ENCODE measurements around the gene SCAMP1. TPM values are rescaled to one million over a fixed set of nuclear protein-coding genes. Genes with fewer than 3 reads are reported as not detected.
A peak's percentile ranks its signal among the peaks of the same experiment; 100 is the strongest.
"Not testable (repeated sequence)": the region's sequence is repeated elsewhere in the genome, so short reads cannot be mapped to it uniquely, and the experiment has no call there.

The SCAMP1 gene
- total RNA-seq, 2 donors from 2014 or later: 11.9 to 21.1 TPM

GRCh38 chr5:78339617-78340436 is 20.6 kb upstream of the SCAMP1 start:
- peaks cover 12% of the 10 kb centered on the region for H3K36me3 Mint-ChIP-seq

GRCh38 chr5:78341440-78341839 is 19.0 kb upstream of the SCAMP1 start:
- peaks cover 4% of the 10 kb centered on the region for H3K9me3 Mint-ChIP-seq
- no peaks in the 10 kb centered on the region for H3K4me1 Mint-ChIP-seq (ENCODE audit: low read depth in 2 of 2)
- peaks cover 11% of the 10 kb centered on the region for H3K36me3 Mint-ChIP-seq
- peaks cover 13 to 19% of the 10 kb centered on the region in 2 donors for H3K27me3 Mint-ChIP-seq
- DNase-seq (ENCODE audit: low spot score) (no peak), ATAC-seq (no peak)
- no peak overlapping the region for H3K4me3 Mint-ChIP-seq
- no peak overlapping the region for H3K27ac Mint-ChIP-seq

More at GRCh38 chr5:78339617-78340436, 20.6 kb upstream of the SCAMP1 start:
- Mint-ChIP-seq H3K4me3 (no peak overlapping the region), H3K9me3 (peaks cover 4% of the 10 kb centered on the region), H3K27me3 (peaks cover 12 to 21% of the 10 kb centered on the region in 2 donors), H3K27ac (no peak overlapping the region), H3K4me1 (ENCODE audit: low read depth in 2 of 2) (no peaks in the 10 kb centered on the region)
- ATAC-seq: no peak
- DNase-seq (ENCODE audit: low spot score): no peak

- Mint-ChIP-seq H3K36me3 (no peaks in the 10 kb centered on the region), H3K27me3 (peaks cover 7 to 12% of the 10 kb centered on the region in 2 donors), H3K4me3 (no peak overlapping the region), H3K27ac (no peak overlapping the region), H3K4me1 (ENCODE audit: low read depth in 2 of 2) (no peaks in the 10 kb centered on the region), H3K9me3 (no peaks in the 10 kb centered on the region)
- ATAC-seq: no peak
- DNase-seq (ENCODE audit: low spot score): no peak
Measured at GRCh38 chr5:78345485-78345884, 14.9 kb upstream of the SCAMP1 start.

GRCh38 chr5:78353520-78353919 is 6.9 kb upstream of the SCAMP1 start:
- ATAC-seq: no peak
- peaks cover 3% of the 10 kb centered on the region for H3K36me3 Mint-ChIP-seq

GRCh38 chr5:78354066-78354670 is 6.2 kb upstream of the SCAMP1 start:
- ATAC-seq (no peak), DNase-seq (ENCODE audit: low spot score) (no peak)
- Mint-ChIP-seq H3K36me3 (peaks cover 5% of the 10 kb centered on the region), H3K27ac (no peak overlapping the region), H3K9me3 (no peaks in the 10 kb centered on the region), H3K27me3 (no peaks in the 10 kb centered on the region), H3K4me1 (ENCODE audit: low read depth in 2 of 2) (peaks cover 15% of the 10 kb centered on the region in 2 donors), H3K4me3 (no peak overlapping the region)

More at GRCh38 chr5:78353520-78353919, 6.9 kb upstream of the SCAMP1 start:
- Mint-ChIP-seq H3K27me3 (no peaks in the 10 kb centered on the region), H3K9me3 (no peaks in the 10 kb centered on the region), H3K27ac (no peak overlapping the region), H3K4me1 (ENCODE audit: low read depth in 2 of 2) (peaks cover 8 to 9% of the 10 kb centered on the region in 2 donors), H3K4me3 (no peak overlapping the region)
- no peak for DNase-seq (ENCODE audit: low spot score)

- Mint-ChIP-seq H3K36me3 (peaks cover 5% of the 10 kb centered on the region), H3K27ac (no peak overlapping the region), H3K27me3 (no peaks in the 10 kb centered on the region), H3K9me3 (no peaks in the 10 kb centered on the region), H3K4me1 (ENCODE audit: low read depth in 2 of 2) (peaks cover 17% of the 10 kb centered on the region in 2 donors), H3K4me3 (no peak overlapping the region)
- DNase-seq (ENCODE audit: low spot score) (no peak), ATAC-seq (no peak)
Measured at GRCh38 chr5:78355561-78355960, 4.9 kb upstream of the SCAMP1 start.

GRCh38 chr5:78359455-78359830 is 974 bp upstream of the SCAMP1 start:
- ATAC-seq; H3K27me3 Mint-ChIP-seq; H3K36me3 Mint-ChIP-seq; H3K9me3 Mint-ChIP-seq; DNase-seq (ENCODE audit: low spot score): not testable (repeated sequence)
- Mint-ChIP-seq H3K4me3 (peak overlapping the region; percentile 97), H3K4me1 (ENCODE audit: low read depth in 2 of 2) (peaks cover 30 to 34% of the 10 kb centered on the region in 2 donors), H3K27ac (peak overlapping the region; percentile 92 to 93)

GRCh38 chr5:78360674-78360923 is 182 bp downstream of the SCAMP1 start:
- peaks cover 10% of the 10 kb centered on the region for H3K36me3 Mint-ChIP-seq
- DNase-seq (ENCODE audit: low spot score) (no peak), ATAC-seq (no peak)
- H3K9me3 Mint-ChIP-seq: no peaks in the 10 kb centered on the region
- peaks cover 28 to 32% of the 10 kb centered on the region in 2 donors for H3K4me1 Mint-ChIP-seq (ENCODE audit: low read depth in 2 of 2)
- H3K4me3 Mint-ChIP-seq: peak overlapping the region; percentile 97
- no peaks in the 10 kb centered on the region for H3K27me3 Mint-ChIP-seq
- H3K27ac Mint-ChIP-seq: peak overlapping the region; percentile 92 to 93

- peak; percentile 61 to 63 for ATAC-seq
- peaks cover 28 to 32% of the 10 kb centered on the region in 2 donors for H3K4me1 Mint-ChIP-seq (ENCODE audit: low read depth in 2 of 2)
- H3K27me3 Mint-ChIP-seq: no peaks in the 10 kb centered on the region
- peak overlapping the region; percentile 92 to 93 for H3K27ac Mint-ChIP-seq
- H3K36me3 Mint-ChIP-seq: peaks cover 10% of the 10 kb centered on the region
- peak; percentile 65 for DNase-seq (ENCODE audit: low spot score)
- H3K4me3 Mint-ChIP-seq: peak overlapping the region; percentile 97
- H3K9me3 Mint-ChIP-seq: no peaks in the 10 kb centered on the region
Measured at GRCh38 chr5:78360924-78361630, 660 bp downstream of the SCAMP1 start.

GRCh38 chr5:78361631-78361993 is 1.2 kb downstream of the SCAMP1 start:
- Mint-ChIP-seq H3K27ac (peak overlapping the region; percentile 90 to 93), H3K36me3 (peaks cover 10% of the 10 kb centered on the region)

GRCh38 chr5:78362220-78362619 is 1.8 kb downstream of the SCAMP1 start:
- peaks cover 10% of the 10 kb centered on the region for H3K36me3 Mint-ChIP-seq
- H3K27ac Mint-ChIP-seq: peak overlapping the region in 1 of 2 donors; percentile 13
- ATAC-seq (no peak), DNase-seq (ENCODE audit: low spot score) (no peak)
- no peaks in the 10 kb centered on the region for H3K9me3 Mint-ChIP-seq
- no peaks in the 10 kb centered on the region for H3K27me3 Mint-ChIP-seq
- peak overlapping the region; percentile 97 for H3K4me3 Mint-ChIP-seq
- peaks cover 26 to 32% of the 10 kb centered on the region in 2 donors for H3K4me1 Mint-ChIP-seq (ENCODE audit: low read depth in 2 of 2)

More at GRCh38 chr5:78361631-78361993, 1.2 kb downstream of the SCAMP1 start:
- DNase-seq (ENCODE audit: low spot score): no peak
- H3K9me3 Mint-ChIP-seq: no peaks in the 10 kb centered on the region
- ATAC-seq: no peak
- peak overlapping the region; percentile 97 for H3K4me3 Mint-ChIP-seq
- H3K4me1 Mint-ChIP-seq (ENCODE audit: low read depth in 2 of 2): peaks cover 28 to 32% of the 10 kb centered on the region in 2 donors
- no peaks in the 10 kb centered on the region for H3K27me3 Mint-ChIP-seq

GRCh38 chr5:78364005-78364404 is 3.6 kb downstream of the SCAMP1 start:
- ATAC-seq: no peak
- Mint-ChIP-seq H3K9me3 (no peaks in the 10 kb centered on the region), H3K4me1 (ENCODE audit: low read depth in 2 of 2) (peaks cover 19 to 23% of the 10 kb centered on the region in 2 donors), H3K4me3 (no peak overlapping the region), H3K27ac (no peak overlapping the region), H3K36me3 (peaks cover 4% of the 10 kb centered on the region), H3K27me3 (no peaks in the 10 kb centered on the region)
- DNase-seq (ENCODE audit: low spot score): no peak

- Mint-ChIP-seq H3K27ac (no peak overlapping the region), H3K9me3 (no peaks in the 10 kb centered on the region), H3K36me3 (no peaks in the 10 kb centered on the region), H3K4me3 (no peak overlapping the region), H3K4me1 (ENCODE audit: low read depth in 2 of 2) (peaks cover 12 to 18% of the 10 kb centered on the region in 2 donors), H3K27me3 (no peaks in the 10 kb centered on the region)
- no peak for ATAC-seq
- no peak for DNase-seq (ENCODE audit: low spot score)
Measured at GRCh38 chr5:78367318-78367991, 7.0 kb downstream of the SCAMP1 start.
